CD14-positive monocyte (primary cell): Measurements from ENCODE around the gene GRM4. TPM values are rescaled to one million over a fixed set of nuclear protein-coding genes. Genes with fewer than 3 reads are reported as not detected.

Experiments
- DNase-seq, 3 donors: peaks; one replicate each; pipeline ENCODE4 v3.0.0-alpha.2; 2011 to 2022
- H2AFZ ChIP-seq: 2 replicates; pipeline ENCODE4 v1.6.0; 2012; ENCODE audit warnings: mild to moderate bottlenecking, low read depth, low read length, inconsistent platforms; ENCODE audit not compliant: insufficient read depth, poor library complexity, severe bottlenecking
- H3K27ac ChIP-seq, 2 donors: 1 replicate in 1 of 2; 2 replicates in 1 of 2; pipeline ENCODE4 v1.5.1; 2012 to 2013; ENCODE audit warnings: low read length in 2 of 2, control low read depth in 1 of 2, inconsistent platforms in 1 of 2, low read depth in 1 of 2, mild to moderate bottlenecking in 1 of 2
- H3K27me3 ChIP-seq, 2 donors: one replicate each; pipeline versions ENCODE4 v1.6.0 to v1.6.1; 2011 to 2013; ENCODE audit warnings: low read length in 2 of 2; ENCODE audit not compliant: control insufficient read depth in 2 of 2, insufficient read depth in 2 of 2
- H3K36me3 ChIP-seq, 2 donors: replicated peaks in 1 of 2; 1 replicate in 1 of 2; 2 replicates in 1 of 2; pipeline versions ENCODE4 v1.5.1 to v1.6.1; 2012 to 2013; ENCODE audit warnings: low read length in 2 of 2, control low read depth in 1 of 2, inconsistent platforms in 1 of 2, mild to moderate bottlenecking in 1 of 2; ENCODE audit not compliant: insufficient read depth in 2 of 2, control insufficient read depth in 1 of 2
- H3K4me1 ChIP-seq, 2 donors: 1 replicate in 1 of 2; 2 replicates in 1 of 2; pipeline versions ENCODE4 v1.5.1 to v1.6.1; 2012 to 2013; ENCODE audit warnings: low read length in 2 of 2, control low read depth in 1 of 2, inconsistent platforms in 1 of 2, mild to moderate bottlenecking in 1 of 2, moderate library complexity in 1 of 2; ENCODE audit not compliant: insufficient read depth in 2 of 2, control insufficient read depth in 1 of 2
- H3K4me2 ChIP-seq: replicated peaks from 2 replicates; pipeline ENCODE3; 2012; ENCODE audit warnings: low read length, moderate library complexity, mild to moderate bottlenecking; ENCODE audit not compliant: poor library complexity, severe bottlenecking; ENCODE audit errors: extremely low read depth
- H3K4me3 ChIP-seq, 3 experiments: fragments of 200-600 bp in 1 of 3; sonication (generic) in 1 of 3; replicated peaks in 1 of 3; 1 replicate in 2 of 3; 2 replicates in 1 of 3; pipeline ENCODE4 v1.5.1; 2011 to 2013; ENCODE audit warnings: low read length in 3 of 3, mild to moderate bottlenecking in 3 of 3, control low read depth in 2 of 3, low read depth in 2 of 3, inconsistent platforms in 1 of 3, moderate library complexity in 1 of 3
- H3K79me2 ChIP-seq: 2 replicates; pipeline ENCODE4 v1.6.0; 2012; ENCODE audit warnings: mild to moderate bottlenecking, control low read depth, inconsistent platforms, low read length, moderate library complexity; ENCODE audit not compliant: insufficient read depth
- H3K9ac ChIP-seq: 2 replicates; pipeline ENCODE4 v1.6.0; 2017; ENCODE audit warnings: low read length, mild to moderate bottlenecking; ENCODE audit not compliant: insufficient read depth, poor library complexity, severe bottlenecking
- H3K9me3 ChIP-seq, 2 donors: replicated peaks in 1 of 2; 1 replicate in 1 of 2; 2 replicates in 1 of 2; pipeline versions ENCODE4 v1.5.1 to v1.6.1; 2012 to 2013; ENCODE audit warnings: low read length in 2 of 2, control low read depth in 1 of 2; ENCODE audit not compliant: control insufficient read depth in 1 of 2, insufficient read depth in 1 of 2
- H4K20me1 ChIP-seq: 2 replicates; pipeline ENCODE4 v1.6.0; 2012; ENCODE audit warnings: mild to moderate bottlenecking, low read length, control low read depth, moderate library complexity; ENCODE audit not compliant: insufficient read depth
- H3K27ac Mint-ChIP-seq, 7 donors: one replicate each; pipeline ENCODE4 v1.8.0; 2020; ENCODE audit warnings: mild to moderate bottlenecking in 7 of 7, mixed read lengths in 7 of 7, moderate library complexity in 6 of 7, inconsistent platforms in 2 of 7
- H3K27me3 Mint-ChIP-seq, 3 donors: one replicate each; pipeline ENCODE4 v1.8.0; 2021 to 2022; ENCODE audit warnings: low read depth in 3 of 3, mild to moderate bottlenecking in 3 of 3, mixed read lengths in 3 of 3, moderate library complexity in 3 of 3, inconsistent platforms in 1 of 3
- H3K36me3 Mint-ChIP-seq, 2 donors: one replicate each; pipeline ENCODE4 v1.8.0; 2020; ENCODE audit warnings: mixed read lengths in 2 of 2, inconsistent platforms in 1 of 2, mild to moderate bottlenecking in 1 of 2
- H3K4me1 Mint-ChIP-seq: one replicate; pipeline ENCODE4 v1.8.0; 2020; ENCODE audit warnings: mild to moderate bottlenecking, mixed read lengths
- H3K4me3 Mint-ChIP-seq, 2 donors: one replicate each; pipeline ENCODE4 v1.8.0; 2020; ENCODE audit warnings: mild to moderate bottlenecking in 2 of 2, mixed read lengths in 2 of 2, moderate library complexity in 1 of 2
- H3K9me3 Mint-ChIP-seq, 7 donors: one replicate each; pipeline ENCODE4 v1.8.0; 2020 to 2022; ENCODE audit warnings: mixed read lengths in 7 of 7, mild to moderate bottlenecking in 6 of 7, moderate library complexity in 6 of 7, inconsistent platforms in 2 of 7
- CTCF ChIP-seq: fragments of 200-600 bp; IDR thresholded peaks from one replicate; pipeline ENCODE4 v1.8.0; 2022; ENCODE audit warnings: antibody characterized with exemption, mild to moderate bottlenecking
- WGBS: methylation state at CpG from one replicate; pipeline ENCODE4 v1.1.5; 2013; ENCODE audit warnings: missing lambda C conversion rate; ENCODE audit not compliant: insufficient coverage; 5-methylcytosine and 5-hydroxymethylcytosine counted together
- intact Hi-C, 2 donors: fragments of 100-400 bp; cut with micrococcal nuclease; formaldehyde crosslinking; loops; one replicate each; pipeline versions ENCODE4 v1.15.0 to v1.15.1; 2023
- polyA plus RNA-seq, 3 donors: library from polyadenylated mRNA; depleted of rRNA in 1 of 3; unstranded in 2 of 3; stranded (reverse) in 1 of 3; fragments of 300-500 nt in 2 of 3; fragments of >200 nt in 1 of 3; fragmentation: Illumina TruSeq in 2 of 3; gene quantifications; 1 replicate in 2 of 3; 2 replicates in 1 of 3; pipeline ENCODE4 v1.2.3, GENCODE V29; 2012 to 2021

Gene GRM4
- polyA plus RNA-seq, 3 donors = not detected

GRCh38 chr6:34106900-34107299 is 39.0 kb downstream of the GRM4 start:
- no peak for TF ChIP-seq CTCF
- no peak overlapping the region for H3K27ac Mint-ChIP-seq
- DNase-seq = no peak
- H3K27me3 Mint-ChIP-seq = peaks cover 4 to 17% (median 8%) of the 10 kb centered on the region in 3 donors
- Histone ChIP-seq H3K4me3 (no peak overlapping the region), H3K9ac (no peak overlapping the region), H3K27ac (no peak overlapping the region), H3K4me1 (no peaks in the 10 kb centered on the region), H3K27me3 (no peaks in the 10 kb centered on the region), H3K9me3 (no peaks in the 10 kb centered on the region), H3K79me2 (no peaks in the 10 kb centered on the region), H4K20me1 (no peaks in the 10 kb centered on the region), H3K4me2 (no peak overlapping the region), H2AFZ (no peak overlapping the region), H3K36me3 (no peaks in the 10 kb centered on the region)
- WGBS = 84% methylated on average over 3 of the region's 5 CpGs
- H3K36me3 Mint-ChIP-seq = no peaks in the 10 kb centered on the region
- H3K9me3 Mint-ChIP-seq = no peaks in the 10 kb centered on the region
- intact Hi-C loops = no loop called here
- no peak overlapping the region for H3K4me3 Mint-ChIP-seq
- no peaks in the 10 kb centered on the region for H3K4me1 Mint-ChIP-seq

GRCh38 chr6:34106421-34106820 is 39.5 kb downstream of the GRM4 start:
- H3K27me3 Mint-ChIP-seq = peaks cover 4 to 18% (median 8%) of the 10 kb centered on the region in 3 donors
- H3K79me2 ChIP-seq = no peaks in the 10 kb centered on the region
- no peak overlapping the region for H3K27ac ChIP-seq
- DNase-seq = no peak
- H3K9ac ChIP-seq = no peak overlapping the region
- H3K4me3 ChIP-seq = no peak overlapping the region
- no peak for TF ChIP-seq CTCF
- no peaks in the 10 kb centered on the region for H4K20me1 ChIP-seq
- H3K9me3 Mint-ChIP-seq = no peaks in the 10 kb centered on the region
- no peaks in the 10 kb centered on the region for H3K36me3 Mint-ChIP-seq
- intact Hi-C loops = no loop called here
- H3K27me3 ChIP-seq = no peaks in the 10 kb centered on the region
- H3K9me3 ChIP-seq = no peaks in the 10 kb centered on the region
- no peaks in the 10 kb centered on the region for H3K4me1 Mint-ChIP-seq
- 87% methylated on average over 5 of the region's 6 CpGs for WGBS
- H2AFZ ChIP-seq = no peak overlapping the region
- H3K27ac Mint-ChIP-seq = no peak overlapping the region
- no peaks in the 10 kb centered on the region for H3K36me3 ChIP-seq
- H3K4me2 ChIP-seq = no peak overlapping the region
- no peaks in the 10 kb centered on the region for H3K4me1 ChIP-seq
- H3K4me3 Mint-ChIP-seq = no peak overlapping the region
